DND-41 (cell line): ENCODE measurements around the gene BSG.
"Not testable (repeated sequence)": the region's sequence is repeated elsewhere in the genome, so short reads cannot be mapped to it uniquely, and the experiment has no call there.

ENCODE experiments used
- ATAC-seq: fragments of 200-7000 bp; cut with Tn5 transposase; 3 replicates; pipeline ENCODE4 v1.9.1; 2021; ENCODE audit warnings: low read depth; ENCODE audit not compliant: insufficient read depth
- DNase-seq: peaks from one replicate; pipeline ENCODE4 v3.0.0-alpha.2; 2020
- H2AFZ ChIP-seq: 2 replicates; pipeline ENCODE4 v1.6.0; 2012; ENCODE audit warnings: low read depth, low read length
- H3K27ac ChIP-seq: 2 replicates; pipeline ENCODE4 v1.5.1; 2012; ENCODE audit warnings: low read length, inconsistent platforms
- H3K27me3 ChIP-seq: fragments of 200-600 bp; sonication (generic); 2 replicates; pipeline ENCODE4 v1.6.0; 2012; ENCODE audit warnings: low read length, mild to moderate bottlenecking, inconsistent platforms; ENCODE audit not compliant: insufficient read depth, poor library complexity
- H3K36me3 ChIP-seq: 2 replicates; pipeline ENCODE4 v1.5.1; 2012; ENCODE audit warnings: low read length, inconsistent platforms; ENCODE audit not compliant: insufficient read depth
- H3K4me1 ChIP-seq: 2 replicates; pipeline ENCODE4 v1.5.1; 2012; ENCODE audit warnings: mild to moderate bottlenecking, low read length; ENCODE audit not compliant: insufficient read depth
- H3K4me2 ChIP-seq: 2 replicates; pipeline ENCODE4 v1.6.0; 2012; ENCODE audit warnings: mild to moderate bottlenecking, moderate library complexity, low read length, inconsistent platforms; ENCODE audit not compliant: insufficient read depth
- H3K4me3 ChIP-seq, 2 experiments: fragments of 200-600 bp in 1 of 2; shearing (Covaris generic) in 1 of 2; 2 replicates each; pipeline ENCODE4 v1.5.1; 2012 to 2016; ENCODE audit warnings: inconsistent platforms in 2 of 2, low read length in 2 of 2, mild to moderate bottlenecking in 2 of 2, low read depth in 1 of 2, moderate library complexity in 1 of 2
- H3K79me2 ChIP-seq: 2 replicates; pipeline ENCODE4 v1.6.0; 2012; ENCODE audit warnings: low read length, inconsistent platforms; ENCODE audit not compliant: insufficient read depth
- H3K9ac ChIP-seq: 2 replicates; pipeline ENCODE4 v1.6.0; 2012; ENCODE audit warnings: low read depth, mild to moderate bottlenecking, inconsistent platforms, low read length, moderate library complexity
- H3K9me3 ChIP-seq: 2 replicates; pipeline ENCODE4 v1.5.1; 2012; ENCODE audit warnings: low read length, moderate library complexity, mild to moderate bottlenecking, inconsistent platforms; ENCODE audit not compliant: insufficient read depth, severe bottlenecking
- H4K20me1 ChIP-seq: 2 replicates; pipeline ENCODE4 v1.6.0; 2012; ENCODE audit warnings: low read length; ENCODE audit not compliant: insufficient read depth
- EZH2 ChIP-seq: IDR thresholded peaks from 3 replicates; pipeline ENCODE4 v1.6.1; 2012; ENCODE audit warnings: borderline replicate concordance, low read depth, mild to moderate bottlenecking, moderate library complexity, low read length, inconsistent platforms; ENCODE audit not compliant: severe bottlenecking
- TF ChIP-seq, protein P1 (sequence below): IDR thresholded peaks from 2 replicates; pipeline ENCODE4 v1.5.1; 2012; ENCODE audit warnings: borderline replicate concordance, low read length, moderate library complexity, mild to moderate bottlenecking; ENCODE audit not compliant: poor library complexity, severe bottlenecking; ENCODE audit errors: extremely low read depth

Gene BSG

DNA sequence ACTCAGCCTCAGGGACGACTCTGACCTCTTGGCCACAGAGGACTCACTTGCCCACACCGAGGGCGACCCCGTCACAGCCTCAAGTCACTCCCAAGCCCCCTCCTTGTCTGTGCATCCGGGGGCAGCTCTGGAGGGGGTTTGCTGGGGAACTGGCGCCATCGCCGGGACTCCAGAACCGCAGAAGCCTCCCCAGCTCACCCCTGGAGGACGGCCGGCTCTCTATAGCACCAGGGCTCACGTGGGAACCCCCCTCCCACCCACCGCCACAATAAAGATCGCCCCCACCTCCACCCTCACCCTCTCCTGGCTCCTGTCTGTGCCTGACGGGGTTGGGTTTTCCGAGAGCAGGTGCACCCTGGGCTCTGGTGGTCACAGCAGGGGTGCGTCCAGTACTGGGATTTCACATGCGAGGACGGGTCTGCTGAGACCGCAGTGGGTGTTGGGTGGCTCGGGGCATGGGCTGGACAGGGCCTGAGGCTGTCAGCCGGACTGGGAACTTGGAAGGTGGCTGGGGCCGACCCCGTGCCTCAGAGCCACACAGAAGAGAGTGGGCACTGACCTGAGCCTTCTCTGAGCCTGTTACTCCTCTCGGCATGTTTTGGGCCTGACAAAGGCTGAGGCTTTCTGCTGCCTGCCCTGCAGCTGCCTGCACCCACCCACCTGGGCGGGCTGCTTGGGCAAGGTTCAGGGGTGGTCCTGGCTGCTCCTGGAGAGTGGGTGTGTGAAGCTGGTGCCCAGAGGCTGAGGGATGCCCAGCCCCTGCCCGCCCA, 11.0 kb downstream of the BSG start:
- no peak overlapping the region for H3K4me2 ChIP-seq
- no peaks in the 10 kb centered on the region for H3K9me3 ChIP-seq
- no peak overlapping the region for H3K27ac ChIP-seq
- H3K79me2 ChIP-seq = peaks cover 25% of the 10 kb centered on the region
- H3K36me3 ChIP-seq = peaks cover 42% of the 10 kb centered on the region
- peaks cover under 1% of the 10 kb centered on the region for H3K27me3 ChIP-seq
- H4K20me1 ChIP-seq = peaks cover 66% of the 10 kb centered on the region
- TF ChIP-seq, protein P1, sequence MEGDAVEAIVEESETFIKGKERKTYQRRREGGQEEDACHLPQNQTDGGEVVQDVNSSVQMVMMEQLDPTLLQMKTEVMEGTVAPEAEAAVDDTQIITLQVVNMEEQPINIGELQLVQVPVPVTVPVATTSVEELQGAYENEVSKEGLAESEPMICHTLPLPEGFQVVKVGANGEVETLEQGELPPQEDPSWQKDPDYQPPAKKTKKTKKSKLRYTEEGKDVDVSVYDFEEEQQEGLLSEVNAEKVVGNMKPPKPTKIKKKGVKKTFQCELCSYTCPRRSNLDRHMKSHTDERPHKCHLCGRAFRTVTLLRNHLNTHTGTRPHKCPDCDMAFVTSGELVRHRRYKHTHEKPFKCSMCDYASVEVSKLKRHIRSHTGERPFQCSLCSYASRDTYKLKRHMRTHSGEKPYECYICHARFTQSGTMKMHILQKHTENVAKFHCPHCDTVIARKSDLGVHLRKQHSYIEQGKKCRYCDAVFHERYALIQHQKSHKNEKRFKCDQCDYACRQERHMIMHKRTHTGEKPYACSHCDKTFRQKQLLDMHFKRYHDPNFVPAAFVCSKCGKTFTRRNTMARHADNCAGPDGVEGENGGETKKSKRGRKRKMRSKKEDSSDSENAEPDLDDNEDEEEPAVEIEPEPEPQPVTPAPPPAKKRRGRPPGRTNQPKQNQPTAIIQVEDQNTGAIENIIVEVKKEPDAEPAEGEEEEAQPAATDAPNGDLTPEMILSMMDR = no peak
- no peak for TF ChIP-seq EZH2
- peaks cover 6% of the 10 kb centered on the region; the same call in 1 of the 2 replicates for H3K4me1 ChIP-seq
- H3K4me3 ChIP-seq = no peak overlapping the region
- no peak overlapping the region for H3K9ac ChIP-seq
- ATAC-seq (no peak), DNase-seq (no peak)
- H2AFZ ChIP-seq = no peak overlapping the region

DNA sequence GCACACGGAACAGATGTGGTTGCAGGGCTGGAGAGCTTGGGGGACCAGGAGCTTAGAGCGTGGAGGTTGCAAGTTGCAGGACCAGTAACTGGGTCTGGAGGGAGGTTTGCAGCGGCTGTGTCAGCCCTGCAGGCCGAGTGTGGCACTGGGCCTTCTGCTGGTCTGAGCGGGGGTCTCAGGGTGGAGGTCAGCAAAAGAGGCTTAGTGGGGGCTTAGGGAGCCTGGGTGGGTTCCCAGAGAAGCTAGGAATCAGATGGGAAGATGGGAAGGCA, 11.5 kb downstream of the BSG start:
- H3K27ac ChIP-seq = no peak overlapping the region
- H3K27me3 ChIP-seq = peaks cover 6% of the 10 kb centered on the region
- no peak overlapping the region for H3K4me2 ChIP-seq
- peaks cover 38% of the 10 kb centered on the region for H3K36me3 ChIP-seq
- no peak overlapping the region for H3K9ac ChIP-seq
- H3K9me3 ChIP-seq = no peaks in the 10 kb centered on the region
- peaks cover 10% of the 10 kb centered on the region for H3K4me1 ChIP-seq
- TF ChIP-seq EZH2 = no peak
- TF ChIP-seq, protein P1 = no peak
- DNase-seq (no peak), ATAC-seq (0 out of 3 replicates have a peak, but pooled peaks have one; percentile 2)
- H3K79me2 ChIP-seq = peaks cover 20% of the 10 kb centered on the region
- peaks cover 66% of the 10 kb centered on the region for H4K20me1 ChIP-seq
- H2AFZ ChIP-seq = no peak overlapping the region
- H3K4me3 ChIP-seq = no peak overlapping the region

DNA sequence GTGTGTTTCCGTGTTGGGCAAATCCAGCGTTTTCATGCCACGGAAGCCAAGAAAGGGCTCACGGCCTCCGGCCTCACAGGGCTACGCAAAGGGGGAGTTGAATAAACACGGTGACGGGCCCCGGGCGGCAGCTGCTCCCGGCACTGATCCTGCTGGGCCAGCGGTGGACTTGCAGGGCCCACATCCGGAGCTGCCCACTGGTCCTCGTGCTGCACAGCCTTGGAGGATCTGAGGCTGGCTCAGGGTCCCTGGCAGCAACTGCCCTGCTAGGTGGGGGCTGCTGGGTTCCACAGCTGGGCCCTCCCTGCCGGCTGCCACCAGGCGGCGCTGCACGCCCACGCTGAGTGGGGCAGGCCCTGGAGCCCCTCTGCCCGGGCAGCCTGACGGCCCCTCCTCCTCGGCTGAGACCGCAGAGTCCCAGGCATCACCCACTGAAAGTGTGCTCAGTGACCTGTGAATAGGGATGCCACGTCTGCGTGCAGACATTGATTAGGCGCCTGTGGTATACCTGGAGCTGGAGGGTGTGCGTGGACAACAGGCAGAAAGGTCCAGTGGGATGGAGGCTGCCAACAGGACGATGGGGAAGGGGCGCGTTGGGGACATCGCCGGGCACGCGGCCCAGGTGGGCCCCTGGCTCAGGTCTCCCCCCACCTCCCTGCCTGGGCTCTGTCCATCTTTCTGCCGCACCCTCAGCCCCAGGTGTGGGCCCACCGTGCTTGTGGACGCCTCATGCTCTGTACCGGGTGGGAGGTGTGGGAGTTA, 12.0 kb downstream of the BSG start:
- Histone ChIP-seq H3K9ac (no peak overlapping the region), H3K4me3 (no peak overlapping the region), H3K36me3 (peaks cover 33% of the 10 kb centered on the region), H3K79me2 (peaks cover 14% of the 10 kb centered on the region), H3K9me3 (no peaks in the 10 kb centered on the region), H2AFZ (no peak overlapping the region), H3K27ac (no peak overlapping the region), H3K4me1 (peaks cover 10% of the 10 kb centered on the region), H4K20me1 (peaks cover 63% of the 10 kb centered on the region), H3K4me2 (no peak overlapping the region), H3K27me3 (peaks cover 8% of the 10 kb centered on the region)
- ATAC-seq = peak; percentile 76
- DNase-seq = peak; percentile 69
- TF ChIP-seq EZH2 = no peak
- TF ChIP-seq, protein P1 = peak; percentile 92

DNA sequence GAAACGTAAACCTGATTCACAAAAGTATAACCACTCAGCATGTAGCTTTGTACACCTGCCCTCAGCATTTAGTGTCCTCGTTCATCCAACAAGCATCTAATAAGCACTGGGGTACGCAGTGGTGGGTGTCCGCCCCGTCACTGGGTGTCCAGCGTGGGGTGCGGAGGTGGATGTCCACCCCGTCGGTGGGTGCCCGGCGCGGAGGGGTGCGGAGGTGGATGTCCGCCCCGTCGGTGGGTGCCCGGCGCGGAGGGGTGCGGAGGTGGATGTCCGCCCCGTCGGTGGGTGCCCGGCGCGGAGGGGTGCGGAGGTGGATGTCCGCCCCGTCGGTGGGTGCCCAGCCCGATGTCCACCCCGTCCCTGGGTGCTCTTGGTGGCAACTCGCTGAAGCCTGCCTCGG, 12.8 kb downstream of the BSG start:
- H2AFZ ChIP-seq, H3K27ac ChIP-seq, H3K4me3 ChIP-seq, DNase-seq, H3K9me3 ChIP-seq, H3K4me2 ChIP-seq, ATAC-seq, H3K4me1 ChIP-seq, H3K9ac ChIP-seq, H3K27me3 ChIP-seq, H3K79me2 ChIP-seq: not testable (repeated sequence)
- H3K36me3 ChIP-seq = peaks cover 26% of the 10 kb centered on the region
- peaks cover 56% of the 10 kb centered on the region for H4K20me1 ChIP-seq
